Neuronal stem cell (in vitro differentiated cells): Measurements from ENCODE around the gene IQUB. TPM values are rescaled to one million over a fixed set of nuclear protein-coding genes. Genes with fewer than 3 reads are reported as not detected.
"Not testable (repeated sequence)": the region's sequence is repeated elsewhere in the genome, so short reads cannot be mapped to it uniquely, and the experiment has no call there.

ENCODE experiments used
- DNase-seq: peaks from one replicate; pipeline ENCODE4 v3.0.0-alpha.2; 2013; ENCODE audit warnings: low spot score
- H2AFZ ChIP-seq: one replicate; pipeline ENCODE4 v1.6.1; 2013; ENCODE audit warnings: mild to moderate bottlenecking, low read length, inconsistent platforms
- H2AK5ac ChIP-seq: 2 replicates; pipeline ENCODE4 v1.6.1; 2013; ENCODE audit warnings: low read depth, mild to moderate bottlenecking, inconsistent platforms, low read length, moderate library complexity, mixed read lengths
- H2BK120ac ChIP-seq: 2 replicates; pipeline ENCODE4 v1.6.1; 2013; ENCODE audit warnings: low read depth, mild to moderate bottlenecking, inconsistent platforms, low read length, moderate library complexity, mixed read lengths
- H2BK12ac ChIP-seq: one replicate; pipeline ENCODE4 v1.6.1; 2013; ENCODE audit warnings: low read length, inconsistent platforms
- H2BK15ac ChIP-seq: 2 replicates; pipeline ENCODE4 v1.6.1; 2013; ENCODE audit warnings: mild to moderate bottlenecking, low read length, inconsistent platforms, mixed read lengths
- H2BK5ac ChIP-seq: one replicate; pipeline ENCODE4 v1.6.1; 2013; ENCODE audit warnings: inconsistent platforms, mild to moderate bottlenecking, low read length, moderate library complexity
- H3K14ac ChIP-seq: one replicate; pipeline ENCODE4 v1.6.1; 2013; ENCODE audit warnings: low read length, inconsistent platforms
- H3K18ac ChIP-seq: 2 replicates; pipeline ENCODE4 v1.6.1; 2013; ENCODE audit warnings: low read length, inconsistent platforms
- H3K23ac ChIP-seq: 2 replicates; pipeline ENCODE4 v1.6.1; 2013; ENCODE audit warnings: low read depth, mild to moderate bottlenecking, mixed read lengths, low read length, inconsistent platforms; ENCODE audit not compliant: poor library complexity
- H3K27ac ChIP-seq: replicated peaks from 3 replicates; pipeline ENCODE4 v1.5.1; 2013; ENCODE audit warnings: low read length, inconsistent platforms
- H3K27me3 ChIP-seq, 3 experiments: 2 replicates each; pipeline ENCODE4 v1.6.1; 2013; ENCODE audit warnings: low read length in 3 of 3, mild to moderate bottlenecking in 2 of 3, inconsistent platforms in 1 of 3, low read depth in 1 of 3, mixed read lengths in 1 of 3, moderate library complexity in 1 of 3; ENCODE audit not compliant: control insufficient read depth in 3 of 3, insufficient read depth in 3 of 3
- H3K36me3 ChIP-seq, 2 donors: replicated peaks in 1 of 2; 2 replicates each; pipeline ENCODE4 v1.6.1; 2013; ENCODE audit warnings: low read length in 2 of 2; ENCODE audit not compliant: control insufficient read depth in 2 of 2, insufficient read depth in 2 of 2
- H3K4ac ChIP-seq: 2 replicates; pipeline ENCODE4 v1.6.1; 2013; ENCODE audit warnings: inconsistent platforms, mild to moderate bottlenecking, low read length, moderate library complexity
- H3K4me1 ChIP-seq, 2 donors: 1 replicate in 1 of 2; 2 replicates in 1 of 2; pipeline ENCODE4 v1.6.1; 2013; ENCODE audit warnings: low read length in 2 of 2, low read depth in 1 of 2; ENCODE audit not compliant: control insufficient read depth in 2 of 2, insufficient read depth in 1 of 2
- H3K4me2 ChIP-seq: one replicate; pipeline ENCODE4 v1.6.1; 2013; ENCODE audit warnings: mild to moderate bottlenecking, low read length, inconsistent platforms; ENCODE audit not compliant: insufficient read depth, poor library complexity, severe bottlenecking
- H3K4me3 ChIP-seq, 2 donors: 2 replicates each; pipeline ENCODE4 v1.5.1; 2013; ENCODE audit warnings: low read length in 2 of 2, mild to moderate bottlenecking in 2 of 2, inconsistent platforms in 1 of 2, moderate library complexity in 1 of 2
- H3K79me1 ChIP-seq: one replicate; pipeline ENCODE4 v1.6.1; 2013; ENCODE audit warnings: low read depth, mild to moderate bottlenecking, inconsistent platforms, low read length, moderate library complexity
- H3K9ac ChIP-seq: one replicate; pipeline ENCODE4 v1.6.1; 2013; ENCODE audit warnings: mild to moderate bottlenecking, low read depth, low read length, inconsistent platforms; ENCODE audit not compliant: poor library complexity
- H3K9me3 ChIP-seq, 2 donors: replicated peaks in 1 of 2; 2 replicates each; pipeline versions ENCODE3 to v1.6.1; 2013; ENCODE audit warnings: low read length in 2 of 2, mild to moderate bottlenecking in 2 of 2, inconsistent platforms in 1 of 2, low read depth in 1 of 2, mixed read lengths in 1 of 2, moderate library complexity in 1 of 2; ENCODE audit not compliant: control insufficient read depth in 2 of 2, insufficient read depth in 1 of 2
- H4K8ac ChIP-seq: one replicate; pipeline ENCODE4 v1.6.1; 2013; ENCODE audit warnings: low read depth, mild to moderate bottlenecking, inconsistent platforms, low read length, moderate library complexity
- H4K91ac ChIP-seq: one replicate; pipeline ENCODE4 v1.6.1; 2013; ENCODE audit warnings: low read length, low read depth, mild to moderate bottlenecking, inconsistent platforms; ENCODE audit not compliant: poor library complexity
- WGBS, 2 donors: extraction: QIAGEN DNeasy Blood & Tissue Kit; methylation state at CpG; one replicate each; pipeline ENCODE4 v1.1.7; 2013; ENCODE audit warnings: missing lambda C conversion rate in 2 of 2, mixed read lengths in 1 of 2; ENCODE audit not compliant: insufficient read length in 2 of 2, insufficient replicate concordance in 1 of 2; ENCODE audit errors: extremely low coverage in 2 of 2; 5-methylcytosine and 5-hydroxymethylcytosine counted together
- small RNA-seq: library from polyadenylated mRNA; stranded (forward); fragments of <200 nt; extraction: miRNeasy Mini kit (QIAGEN cat#:217004); gene quantifications from one replicate; pipeline ENCODE3, GENCODE V24; 2013; ENCODE audit not compliant: insufficient read depth

IQUB gene

DNA sequence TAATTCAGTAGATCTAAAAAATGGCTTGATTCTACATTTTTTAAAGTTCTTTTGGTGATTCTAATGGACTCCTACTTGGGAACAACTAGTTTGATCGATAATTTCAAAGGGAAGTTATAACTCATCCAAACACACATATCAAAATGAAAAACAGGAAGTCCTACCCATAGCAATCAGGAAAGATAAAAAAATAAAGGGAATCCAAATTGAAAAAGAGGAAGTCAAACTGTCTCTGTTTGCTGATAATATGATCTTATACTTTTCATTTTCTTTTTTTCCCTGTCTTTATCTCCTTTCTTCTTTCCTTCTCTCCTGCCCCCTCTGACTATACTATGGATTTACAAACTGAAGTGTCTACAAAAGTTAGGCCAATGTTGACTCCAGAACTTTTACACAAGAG lies 118.8 kb downstream of the IQUB start:
- Histone ChIP-seq H3K79me1 (no peaks in the 10 kb centered on the region), H2BK15ac (no peak overlapping the region), H2BK120ac (no peak overlapping the region), H3K4me2 (no peak overlapping the region), H3K36me3 (no peaks in the 10 kb centered on the region), H3K4ac (no peak overlapping the region), H3K9me3 (peaks cover 6 to 10% of the 10 kb centered on the region in 2 donors), H2BK5ac (no peak overlapping the region), H4K8ac (no peak overlapping the region), H2BK12ac (no peak overlapping the region), H4K91ac (no peak overlapping the region), H3K4me3 (no peak overlapping the region), H3K14ac (no peak overlapping the region), H3K23ac (no peak overlapping the region), H3K9ac (no peak overlapping the region), H3K27ac (no peak overlapping the region), H3K27me3 (no peaks in the 10 kb centered on the region), H3K4me1 (no peaks in the 10 kb centered on the region), H3K18ac (no peak overlapping the region), H2AFZ (no peak overlapping the region), H2AK5ac (no peak overlapping the region)
- WGBS, 2 donors: no CpG with 5 or more reads among the region's 1 CpG
- no peak for DNase-seq

DNA sequence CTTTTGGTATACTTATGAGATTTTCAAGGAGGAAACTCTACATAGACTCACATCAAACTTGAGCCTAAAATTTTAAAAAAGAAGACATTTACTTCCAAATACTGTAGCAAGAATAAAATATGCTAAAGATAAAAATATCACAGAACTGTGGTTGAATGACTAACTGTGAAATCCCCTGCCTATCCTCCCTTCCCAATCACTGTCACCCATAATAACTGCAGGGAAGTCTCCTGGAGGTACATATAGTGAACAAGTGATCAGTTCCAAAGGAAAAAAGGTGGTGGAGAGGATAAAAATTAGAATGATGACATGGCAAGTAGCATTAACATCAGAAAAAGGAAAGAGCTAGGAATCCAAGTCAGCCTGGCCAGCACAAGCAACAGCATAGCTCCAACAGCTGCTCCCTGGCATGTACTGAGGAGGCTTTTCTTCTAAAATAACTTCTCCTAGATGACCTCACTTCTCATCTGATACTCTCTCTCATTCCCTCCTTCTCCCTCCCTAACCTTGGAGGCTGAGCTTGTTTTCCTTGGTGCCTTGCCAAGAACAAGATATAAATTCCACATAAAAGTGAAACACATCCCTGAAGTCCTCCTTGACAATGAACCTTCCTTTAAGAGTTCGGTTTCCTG lies 124.0 kb downstream of the IQUB start:
- no peak overlapping the region for H2AK5ac ChIP-seq
- H3K4me1 ChIP-seq: no peaks in the 10 kb centered on the region
- H3K18ac ChIP-seq: no peak overlapping the region
- no peaks in the 10 kb centered on the region for H3K9me3 ChIP-seq
- WGBS, 2 donors: no CpG with 5 or more reads among the region's 1 CpG
- no peak overlapping the region for H4K91ac ChIP-seq
- no peak for DNase-seq
- no peak overlapping the region for H3K14ac ChIP-seq
- H3K27ac ChIP-seq: no peak overlapping the region
- no peak overlapping the region for H2BK12ac ChIP-seq
- no peak overlapping the region for H3K4me3 ChIP-seq
- no peak overlapping the region for H3K4ac ChIP-seq
- no peak overlapping the region for H3K9ac ChIP-seq
- no peaks in the 10 kb centered on the region for H3K79me1 ChIP-seq
- H4K8ac ChIP-seq: no peak overlapping the region
- H2AFZ ChIP-seq: no peak overlapping the region
- H2BK15ac ChIP-seq: no peak overlapping the region
- H3K23ac ChIP-seq: no peak overlapping the region
- no peak overlapping the region for H2BK5ac ChIP-seq
- no peaks in the 10 kb centered on the region for H3K36me3 ChIP-seq
- no peak overlapping the region for H2BK120ac ChIP-seq
- no peaks in the 10 kb centered on the region for H3K27me3 ChIP-seq
- no peak overlapping the region for H3K4me2 ChIP-seq

- WGBS, 2 donors: no CpG with 5 or more reads among the region's 4 CpGs
- not testable (repeated sequence) for H3K27ac ChIP-seq
Measured at GRCh38 chr7:123407951-123408350, 126.4 kb downstream of the IQUB start.

More at GRCh38 chr7:123407951-123408350, 126.4 kb downstream of the IQUB start:
- not testable (repeated sequence) for H3K9ac ChIP-seq, H3K4me1 ChIP-seq, H2BK15ac ChIP-seq, H2AFZ ChIP-seq, H3K23ac ChIP-seq, H4K91ac ChIP-seq, DNase-seq, H2BK12ac ChIP-seq, H3K36me3 ChIP-seq, H3K18ac ChIP-seq, H2BK5ac ChIP-seq, H2AK5ac ChIP-seq, H3K4me3 ChIP-seq, H4K8ac ChIP-seq, H3K4ac ChIP-seq, H3K79me1 ChIP-seq, H2BK120ac ChIP-seq, H3K4me2 ChIP-seq, H3K9me3 ChIP-seq, H3K14ac ChIP-seq, H3K27me3 ChIP-seq

Small RNA genes lying within 50 kb of the gene (small RNA-seq; reads per million reads assigned to genes)
- not detected for gene RNU6-296P
